GM21786 (cell line): ENCODE data around the gene RASSF9.

Experiments used
- ATAC-seq: cut with Tn5 transposase; IDR thresholded peaks from one replicate; pipeline ENCODE4 v1.9.1; 2021; ENCODE audit not compliant: unreplicated experiment

Gene RASSF9

GRCh38 chr12:85821759-85822158 is 14.4 kb downstream of the RASSF9 start:
- no peak for ATAC-seq

DNA sequence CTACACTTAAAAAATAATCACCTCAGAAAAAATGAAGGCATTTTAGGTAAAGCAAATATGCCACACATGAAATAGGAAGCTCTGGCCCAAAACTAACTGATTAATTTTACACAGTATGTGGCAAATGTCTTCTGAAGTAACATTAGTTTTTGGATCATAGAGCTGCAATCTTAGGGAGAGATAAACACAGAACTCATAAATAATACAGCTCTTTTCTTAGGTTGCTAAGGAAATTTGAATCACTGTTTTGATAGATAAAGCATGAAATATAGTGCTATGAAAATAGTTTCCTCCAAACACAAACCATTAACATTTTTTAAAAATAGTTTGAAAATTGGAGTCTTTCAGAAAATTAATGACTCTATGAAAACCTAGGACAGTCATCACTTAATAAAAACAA is 15.0 kb downstream of the RASSF9 start:
- ATAC-seq = no peak

DNA sequence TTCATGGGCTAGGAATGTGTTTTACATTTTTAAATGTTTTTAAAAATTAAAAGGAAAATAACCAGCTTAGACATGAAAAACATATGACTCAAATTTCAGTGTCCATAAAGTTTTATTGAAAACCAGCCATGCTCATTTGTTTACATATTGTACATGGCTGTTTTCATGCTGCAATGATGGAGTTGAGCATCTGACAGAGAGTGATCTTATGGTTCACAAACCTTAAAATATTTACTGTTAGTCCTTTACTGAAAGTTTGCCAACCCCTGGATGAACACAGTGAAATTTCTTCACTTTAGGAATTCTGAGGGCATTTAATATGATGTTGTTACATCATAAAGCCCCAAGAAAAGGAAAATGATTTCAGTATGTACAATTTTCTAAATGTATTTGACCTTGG is 16.1 kb downstream of the RASSF9 start:
- ATAC-seq = no peak

DNA sequence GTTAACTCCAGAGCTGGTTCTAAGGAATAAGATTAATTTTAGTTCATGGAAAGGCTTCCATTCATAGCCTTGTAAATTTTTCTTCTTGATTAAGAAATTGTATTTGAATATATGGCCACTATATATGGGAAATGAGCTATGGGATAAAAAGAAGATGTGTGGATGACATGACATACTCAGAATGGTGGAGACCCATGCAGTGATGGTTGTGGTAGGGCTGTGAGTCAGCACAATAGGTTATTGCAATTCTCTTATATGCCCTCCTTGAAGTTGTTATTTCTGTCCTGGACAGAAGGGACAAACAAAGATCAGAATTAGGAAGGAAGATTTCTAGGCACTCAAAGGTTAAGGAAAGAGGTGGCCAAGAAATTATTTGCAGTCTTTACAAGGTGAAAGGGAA is 21.5 kb downstream of the RASSF9 start:
- no peak for ATAC-seq

- ATAC-seq = no peak
Measured at GRCh38 chr12:85814071-85814470, 22.1 kb downstream of the RASSF9 start.

- no peak for ATAC-seq
Measured at GRCh38 chr12:85809500-85809899, 26.7 kb downstream of the RASSF9 start.

DNA sequence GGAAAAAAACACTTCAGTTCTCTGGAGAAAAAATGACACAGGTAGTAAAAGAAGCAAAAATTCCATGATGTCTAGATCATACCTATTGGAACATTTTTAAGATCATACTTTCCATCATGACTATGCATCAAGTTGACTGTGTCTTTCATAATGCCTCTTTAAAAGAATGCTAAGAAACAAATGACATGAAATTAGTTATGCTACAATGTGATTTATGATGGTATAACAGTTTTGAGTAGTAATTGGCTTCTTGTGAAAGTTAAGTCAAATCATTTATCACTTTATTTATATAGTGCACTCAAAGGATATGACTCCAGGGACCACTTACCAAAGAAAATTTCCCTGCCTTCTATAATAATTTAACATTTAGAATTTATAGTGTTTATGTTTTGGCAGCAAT is 28.5 kb downstream of the RASSF9 start:
- ATAC-seq = no peak

- no peak for ATAC-seq
Measured at GRCh38 chr12:85805654-85806053, 30.6 kb downstream of the RASSF9 start.

- no peak for ATAC-seq
Measured at GRCh38 chr12:85804663-85805062, 31.5 kb downstream of the RASSF9 start.

GRCh38 chr12:85803923-85804322 is 32.3 kb downstream of the RASSF9 start:
- ATAC-seq = no peak

DNA sequence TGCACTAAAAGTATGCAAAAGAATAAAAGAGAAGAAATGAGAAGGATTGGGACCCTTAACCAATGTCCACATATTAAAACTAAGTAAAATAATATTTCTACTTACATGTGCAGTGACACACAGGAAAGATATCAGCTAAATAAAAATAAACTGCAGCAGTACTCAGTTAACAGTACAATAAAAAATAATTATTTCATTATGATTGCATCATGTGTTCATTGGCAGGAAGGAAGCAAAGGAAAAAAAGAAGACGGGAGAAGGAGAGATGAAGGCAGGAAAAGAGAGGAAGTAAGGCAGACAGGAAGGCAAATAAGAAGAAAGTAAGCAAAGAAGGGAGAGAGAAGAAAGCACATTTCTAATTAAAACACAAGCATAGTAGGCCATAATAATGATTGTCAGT is 33.0 kb downstream of the RASSF9 start:
- no peak for ATAC-seq

DNA sequence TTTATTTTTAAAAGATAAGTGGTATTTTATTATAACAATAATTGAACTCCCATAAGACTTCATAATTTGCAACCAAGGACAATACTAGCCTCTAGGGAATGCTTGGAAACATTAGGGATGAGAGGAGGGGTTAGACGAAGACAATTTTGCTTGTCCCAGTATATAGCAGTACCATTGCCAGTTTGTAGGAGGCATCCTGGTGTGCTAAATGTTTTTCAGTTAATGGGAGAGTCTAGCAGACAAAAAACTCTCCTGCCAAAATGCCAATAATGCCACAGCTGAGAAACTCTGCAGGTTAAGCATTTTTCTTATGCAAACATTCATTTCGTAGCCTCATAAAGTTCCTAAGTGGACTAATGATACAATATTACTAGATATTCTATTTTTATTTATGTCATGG is 38.1 kb downstream of the RASSF9 start:
- no peak for ATAC-seq

- no peak for ATAC-seq
Measured at GRCh38 chr12:85796001-85796400, 40.2 kb downstream of the RASSF9 start.

DNA sequence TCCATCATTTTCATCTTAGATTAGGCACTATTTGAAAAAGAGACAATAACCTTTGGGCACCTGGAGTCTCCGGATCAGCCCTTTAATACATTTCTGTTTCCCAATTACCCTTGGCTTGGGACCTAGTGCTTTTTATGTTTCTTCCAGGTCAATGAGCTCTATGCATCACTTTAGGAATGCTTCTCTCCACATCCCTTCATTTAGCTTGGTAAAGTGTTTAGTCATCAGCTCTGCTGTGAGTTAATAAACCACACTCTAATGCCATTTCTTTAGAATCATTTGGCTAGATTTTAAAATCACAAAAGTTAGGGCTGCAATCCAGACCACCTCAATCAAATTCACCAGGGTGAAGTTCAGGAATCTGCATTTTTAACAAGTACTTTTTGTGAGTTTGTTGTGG is 41.7 kb downstream of the RASSF9 start:
- no peak for ATAC-seq

- no peak for ATAC-seq
Measured at GRCh38 chr12:85784096-85784720, 52.0 kb downstream of the RASSF9 start.

GRCh38 chr12:85782711-85783110 is 53.5 kb downstream of the RASSF9 start:
- ATAC-seq = no peak

GRCh38 chr12:85781766-85782165 is 54.4 kb downstream of the RASSF9 start:
- no peak for ATAC-seq

GRCh38 chr12:85779768-85780167 is 56.4 kb downstream of the RASSF9 start:
- ATAC-seq = no peak

DNA sequence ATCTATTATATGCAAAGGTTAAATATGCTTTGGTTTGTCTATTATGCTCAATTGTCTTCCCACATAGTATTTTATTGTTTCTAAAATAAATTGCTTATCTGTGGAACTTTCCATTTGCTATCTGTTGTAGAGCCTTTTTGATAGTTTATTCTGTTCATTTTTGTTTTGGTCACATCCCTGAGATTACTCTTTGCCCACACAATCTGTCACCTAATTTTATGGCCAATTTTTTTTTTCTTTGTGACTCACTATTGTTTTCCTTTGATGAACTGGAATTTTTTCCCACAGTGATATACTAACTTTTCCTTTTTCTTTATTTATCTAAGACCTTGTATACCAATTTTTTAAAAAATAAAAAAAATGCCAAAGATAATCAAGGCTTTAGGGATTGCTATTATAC is 61.1 kb downstream of the RASSF9 start:
- ATAC-seq = no peak

DNA sequence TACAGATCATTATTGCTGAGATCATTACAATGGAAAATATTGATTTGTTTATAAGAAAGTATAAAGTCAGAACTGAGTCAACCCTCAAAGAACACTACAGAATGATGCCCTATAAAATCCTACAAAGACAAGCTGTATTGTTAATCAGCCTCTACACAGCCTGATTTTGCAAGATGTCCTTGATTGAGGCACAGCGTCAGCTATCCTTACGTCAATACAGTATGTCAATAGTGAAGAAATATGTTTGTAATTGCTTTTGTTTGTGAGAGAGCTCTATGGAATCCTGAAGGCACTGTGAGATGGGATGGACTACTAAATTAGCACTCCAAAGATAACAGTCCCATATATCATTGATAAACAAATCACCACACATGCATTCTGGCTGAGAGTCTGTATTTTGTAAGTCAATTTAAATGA is 70.7 kb downstream of the RASSF9 start:
- no peak for ATAC-seq

GRCh38 chr12:85759623-85760022 is 76.6 kb downstream of the RASSF9 start:
- ATAC-seq = no peak

DNA sequence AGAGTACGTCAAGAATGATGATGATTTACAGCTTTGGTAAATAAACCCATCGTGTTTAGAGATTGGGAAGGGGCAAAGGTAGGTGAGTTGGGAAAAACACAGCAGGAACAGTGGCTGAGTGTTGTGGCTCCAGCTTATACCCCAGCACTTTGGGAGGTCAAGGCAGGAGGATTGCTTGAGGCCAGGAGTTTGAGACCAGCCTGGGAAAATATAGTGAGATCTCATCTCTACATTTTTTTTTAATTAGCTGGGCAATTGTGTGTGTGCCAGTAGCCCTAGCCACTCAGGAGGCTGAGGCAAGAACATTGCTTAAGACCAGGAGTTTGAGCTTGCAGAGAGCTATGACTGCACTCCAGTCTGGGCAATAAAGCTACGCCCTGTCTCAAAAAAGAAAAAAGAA is 77.1 kb downstream of the RASSF9 start:
- no peak for ATAC-seq

- ATAC-seq = no peak
Measured at GRCh38 chr12:85755760-85756159, 80.4 kb downstream of the RASSF9 start.
